Neural cell (in vitro differentiated cells): ENCODE measurements around the gene NARF. TPM values are rescaled to one million over a fixed set of nuclear protein-coding genes. Genes with fewer than 3 reads are reported as not detected.

Source experiments
- H2AFZ ChIP-seq: fragments of 200-600, 300-800 bp; sonication (generic), shearing (Covaris generic); 2 replicates; pipeline ENCODE4 v1.6.0; 2014; ENCODE audit warnings: low read depth, mild to moderate bottlenecking, antibody characterized with exemption, low read length, moderate library complexity
- H3F3A ChIP-seq: fragments of 200-600 bp; shearing (Covaris generic); 2 replicates; pipeline ENCODE4 v1.6.1; 2016; ENCODE audit warnings: mild to moderate bottlenecking, moderate library complexity, mixed read lengths, antibody characterized with exemption, low read length; ENCODE audit not compliant: insufficient read depth, poor library complexity, severe bottlenecking
- H3K27ac ChIP-seq: fragments of 200-600, 300-800 bp; sonication (generic), shearing (Covaris generic); 2 replicates; pipeline ENCODE4 v1.5.1; 2014; ENCODE audit warnings: mild to moderate bottlenecking, low read length, moderate library complexity
- H3K27me3 ChIP-seq: fragments of 300-800, 200-600 bp; sonication (generic), shearing (Covaris generic); 2 replicates; pipeline ENCODE4 v1.6.0; 2014; ENCODE audit warnings: mild to moderate bottlenecking, low read depth, low read length, moderate library complexity; ENCODE audit not compliant: insufficient read depth
- H3K36me3 ChIP-seq: fragments of 300-800, 200-600 bp; sonication (generic), shearing (Covaris generic); 2 replicates; pipeline ENCODE4 v1.5.1; 2014; ENCODE audit warnings: mild to moderate bottlenecking, antibody characterized with exemption, low read length, moderate library complexity; ENCODE audit not compliant: insufficient read depth
- H3K4me2 ChIP-seq: fragments of 300-800, 200-600 bp; sonication (generic), shearing (Covaris generic); 2 replicates; pipeline ENCODE4 v1.6.0; 2014; ENCODE audit warnings: mild to moderate bottlenecking, low read length
- H3K4me3 ChIP-seq: fragments of 300-800, 200-600 bp; sonication (generic), shearing (Covaris generic); 2 replicates; pipeline ENCODE4 v1.5.1; 2014; ENCODE audit warnings: mild to moderate bottlenecking, low read length, moderate library complexity
- H3K79me2 ChIP-seq: fragments of 200-600 bp; shearing (Covaris generic); replicated peaks from 2 replicates; pipeline ENCODE4 v1.6.0; 2014; ENCODE audit warnings: mild to moderate bottlenecking, low read length, moderate library complexity; ENCODE audit not compliant: insufficient read depth
- H3K9ac ChIP-seq: fragments of 300-800, 200-600 bp; sonication (generic), shearing (Covaris generic); 2 replicates; pipeline ENCODE4 v1.6.1; 2016; ENCODE audit warnings: mild to moderate bottlenecking, low read length, mixed read lengths
- H3K9me2 ChIP-seq: fragments of 200-600 bp; shearing (Covaris generic); 2 replicates; pipeline ENCODE4 v1.6.1; 2016; ENCODE audit warnings: mild to moderate bottlenecking, low read length, mixed read lengths; ENCODE audit not compliant: insufficient read depth
- H3K9me3 ChIP-seq: fragments of 200-600, 300-800 bp; sonication (generic), shearing (Covaris generic); 2 replicates; pipeline ENCODE4 v1.6.1; 2016; ENCODE audit warnings: mild to moderate bottlenecking, mixed run types, low read length, moderate library complexity, mixed read lengths
- H4K20me1 ChIP-seq: fragments of 200-600 bp; shearing (Covaris generic); 2 replicates; pipeline ENCODE4 v1.6.1; 2016; ENCODE audit warnings: mild to moderate bottlenecking, mixed run types; ENCODE audit not compliant: insufficient read depth
- CTCF ChIP-seq: fragments of 450-650 bp; IDR thresholded peaks from 2 replicates; pipeline ENCODE4 v1.5.1; 2014; ENCODE audit warnings: antibody characterized with exemption, mild to moderate bottlenecking, moderate library complexity; ENCODE audit not compliant: poor library complexity, severe bottlenecking
- EP300 ChIP-seq: fragments of 450-650 bp; conservative IDR thresholded peaks from 2 replicates; pipeline ENCODE4 v1.6.1; 2014; ENCODE audit warnings: antibody characterized with exemption, mild to moderate bottlenecking, moderate library complexity; ENCODE audit not compliant: poor library complexity, severe bottlenecking
- EZH2 ChIP-seq: fragments of 200-600, 300-800 bp; shearing (Covaris generic), sonication (generic); IDR thresholded peaks from 2 replicates; pipeline ENCODE4 v1.6.1; 2014; ENCODE audit warnings: antibody characterized with exemption, low read length, borderline replicate concordance, mild to moderate bottlenecking; ENCODE audit not compliant: insufficient read depth, poor library complexity, severe bottlenecking
- MXI1 ChIP-seq: fragments of 450-650 bp; conservative IDR thresholded peaks from 2 replicates; pipeline ENCODE4 v1.6.1; 2014; ENCODE audit warnings: antibody characterized with exemption, mild to moderate bottlenecking; ENCODE audit not compliant: poor library complexity, severe bottlenecking
- POLR2AphosphoS5 ChIP-seq: IDR thresholded peaks from 2 replicates; pipeline ENCODE4 v1.6.1; 2012
- RAD21 ChIP-seq: fragments of 450-650 bp; conservative IDR thresholded peaks from 2 replicates; pipeline ENCODE4 v1.6.1; 2014; ENCODE audit warnings: antibody characterized with exemption, mild to moderate bottlenecking, moderate library complexity
- REST ChIP-seq: IDR thresholded peaks from 2 replicates; pipeline ENCODE4 v1.6.1; 2012; ENCODE audit warnings: borderline replicate concordance
- SMC3 ChIP-seq: fragments of 450-650 bp; conservative IDR thresholded peaks from 2 replicates; pipeline ENCODE4 v1.6.1; 2014; ENCODE audit warnings: antibody characterized with exemption, mild to moderate bottlenecking, moderate library complexity; ENCODE audit not compliant: poor library complexity
- TAF1 ChIP-seq: IDR thresholded peaks from 2 replicates; pipeline ENCODE4 v1.6.1; 2012; ENCODE audit warnings: low read depth
- polyA plus RNA-seq: library from polyadenylated mRNA; depleted of rRNA; stranded (reverse); fragments of >200 nt; gene quantifications from 2 replicates; pipeline ENCODE4 v1.2.3, GENCODE V29; 2014

The NARF gene
- polyA plus RNA-seq, 1 donor from 2014 or later: 243 TPM

- TF ChIP-seq RAD21 (no peak), SMC3 (no peak), TAF1 (no peak), EZH2 (no peak), MXI1 (no peak), CTCF (no peak), POLR2AphosphoS5 (no peak), EP300 (no peak), REST (no peak)
- Histone ChIP-seq H3K27ac (no peak overlapping the region), H3K36me3 (no peaks in the 10 kb centered on the region), H3K9me2 (no peaks in the 10 kb centered on the region), H3K27me3 (no peaks in the 10 kb centered on the region), H3K4me2 (no peak overlapping the region), H3K9me3 (no peaks in the 10 kb centered on the region), H4K20me1 (no peaks in the 10 kb centered on the region), H3K9ac (no peak overlapping the region), H2AFZ (no peak overlapping the region), H3K79me2 (no peaks in the 10 kb centered on the region), H3K4me3 (no peak overlapping the region), H3F3A (no peaks in the 10 kb centered on the region)
Observed at GRCh38 chr17:82435103-82435502, 23.4 kb upstream of the NARF start.

GRCh38 chr17:82435601-82436583, 22.6 kb upstream of the NARF start:
- Histone ChIP-seq H2AFZ (no peak overlapping the region), H3K27ac (no peak overlapping the region), H3K9me3 (no peaks in the 10 kb centered on the region), H3K27me3 (no peaks in the 10 kb centered on the region), H3F3A (no peaks in the 10 kb centered on the region), H3K4me3 (no peak overlapping the region), H3K9me2 (no peaks in the 10 kb centered on the region), H4K20me1 (no peaks in the 10 kb centered on the region), H3K4me2 (no peak overlapping the region), H3K9ac (no peak overlapping the region), H3K79me2 (no peaks in the 10 kb centered on the region), H3K36me3 (no peaks in the 10 kb centered on the region)
- TF ChIP-seq EP300 (no peak), EZH2 (no peak), REST (no peak), POLR2AphosphoS5 (no peak), TAF1 (no peak), CTCF (no peak), SMC3 (no peak)
